ENCODE data around the gene SAYSD1.
"Not testable (repeated sequence)": the region's sequence is repeated elsewhere in the genome, so short reads cannot be mapped to it uniquely, and the experiment has no call there.

SAYSD1 gene, protein sequence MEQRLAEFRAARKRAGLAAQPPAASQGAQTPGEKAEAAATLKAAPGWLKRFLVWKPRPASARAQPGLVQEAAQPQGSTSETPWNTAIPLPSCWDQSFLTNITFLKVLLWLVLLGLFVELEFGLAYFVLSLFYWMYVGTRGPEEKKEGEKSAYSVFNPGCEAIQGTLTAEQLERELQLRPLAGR

DNA sequence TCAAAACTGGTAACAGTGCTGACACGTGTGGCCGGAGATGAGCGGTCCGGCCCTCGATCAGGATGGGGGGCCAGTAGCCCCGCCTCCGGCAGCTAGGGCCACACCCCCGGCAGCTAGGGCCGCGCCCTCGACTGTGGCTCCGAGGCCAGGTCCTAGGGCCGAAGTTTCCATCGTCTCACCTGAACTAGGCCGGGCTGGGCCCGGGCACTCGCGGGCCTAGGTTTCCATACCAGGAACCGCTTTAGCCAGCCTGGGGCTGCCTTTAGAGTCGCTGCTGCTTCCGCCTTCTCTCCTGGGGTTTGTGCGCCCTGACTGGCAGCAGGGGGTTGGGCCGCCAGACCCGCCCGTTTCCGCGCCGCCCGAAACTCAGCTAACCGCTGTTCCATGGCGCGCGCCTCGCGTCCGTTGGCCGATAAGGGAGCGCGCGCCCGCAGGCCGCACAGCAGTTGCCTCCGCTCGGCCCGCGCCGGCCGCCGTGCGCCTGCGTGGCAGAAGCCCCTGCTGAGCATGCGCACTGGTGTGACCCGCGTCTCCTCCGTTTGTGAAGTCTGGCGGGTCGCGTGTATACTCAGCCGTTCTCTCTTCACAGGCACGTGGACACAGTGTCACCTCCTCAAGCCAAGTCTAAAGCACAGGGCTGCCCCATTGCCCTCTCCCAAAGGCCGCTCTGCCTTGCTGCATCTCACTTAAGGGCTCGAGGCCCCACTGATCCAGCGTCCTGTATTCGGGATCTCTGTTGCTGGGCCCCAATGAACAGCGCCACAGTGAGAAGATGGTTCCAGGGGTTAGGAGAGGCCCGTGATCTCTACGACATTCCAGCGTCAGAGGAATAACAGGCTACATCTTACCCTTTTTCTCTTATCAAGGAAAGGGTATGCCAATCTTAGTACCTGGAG is at the start of gene SAYSD1:
SAYSD1 (minus strand) TSS at position 483 of the 896 bp plus-strand sequence; CDS start at position 386, 97 bp downstream.
- peak; percentile 84 to 87 for DNase-seq (ENCODE audit: low read depth in 1 of 2, low spot score in 1 of 2)

DNA sequence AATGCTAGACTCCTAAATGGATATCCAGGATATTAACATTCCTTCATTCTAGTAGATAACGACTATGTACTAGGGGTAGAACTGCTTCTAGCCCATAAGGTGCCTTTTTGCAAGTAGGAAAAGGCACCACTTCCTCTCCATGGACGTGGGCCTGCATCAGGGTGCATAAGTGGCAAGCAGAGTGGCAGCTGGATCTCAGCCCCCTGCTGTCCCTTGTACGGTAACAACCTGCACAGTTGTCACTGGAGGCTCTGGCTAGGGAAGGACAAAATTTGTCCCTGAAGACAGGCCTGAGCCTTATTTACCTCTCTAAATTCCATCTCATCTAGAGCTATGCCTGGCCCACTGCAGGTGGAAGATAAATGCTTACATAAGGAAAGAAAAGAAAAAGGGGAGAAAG is 42.5 kb upstream of the SAYSD1 start:
- no peak for DNase-seq (ENCODE audit: low read depth in 1 of 2, low spot score in 1 of 2)

DNA sequence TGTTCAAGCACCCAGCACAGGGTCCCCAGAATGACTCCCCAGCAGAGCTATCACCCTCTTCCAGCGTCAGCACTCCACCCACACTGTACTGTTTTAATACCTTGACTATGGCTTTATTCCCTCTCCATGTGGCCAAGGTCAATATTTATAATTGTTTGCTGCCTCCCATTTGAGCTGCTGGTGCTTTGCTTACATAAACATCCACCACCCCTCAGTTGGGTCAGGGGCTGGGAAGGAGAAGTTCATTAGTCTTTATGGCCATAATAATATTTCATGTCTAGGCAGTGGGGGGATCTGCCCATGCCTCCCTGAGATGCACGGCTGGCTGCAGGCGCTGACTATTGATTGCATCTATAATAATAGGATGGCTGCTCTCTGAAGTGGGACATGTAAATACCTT is 41.8 kb upstream of the SAYSD1 start:
- no peak for DNase-seq (ENCODE audit: low read depth in 1 of 2, low spot score in 1 of 2)

DNA sequence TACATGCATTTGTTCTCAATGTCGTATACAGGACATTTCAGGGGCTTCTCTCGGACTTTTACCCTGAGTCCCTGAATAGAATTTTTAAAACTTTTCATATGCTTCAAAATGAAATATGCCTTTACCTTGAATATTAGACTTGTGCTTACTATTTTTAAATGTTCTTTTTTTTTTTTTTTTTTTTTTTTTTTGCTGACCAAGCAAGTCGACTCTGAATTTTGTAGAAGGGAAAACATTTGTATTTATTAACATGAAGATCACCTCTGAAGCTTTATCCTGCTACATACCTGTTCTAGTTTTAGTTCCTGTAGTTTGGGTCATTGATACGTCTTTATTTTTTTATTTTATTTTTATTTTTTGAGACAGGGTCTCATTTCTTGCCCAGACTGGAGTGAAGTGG is 39.7 kb upstream of the SAYSD1 start:
- DNase-seq (ENCODE audit: low read depth in 1 of 2, low spot score in 1 of 2), result no peak

DNA sequence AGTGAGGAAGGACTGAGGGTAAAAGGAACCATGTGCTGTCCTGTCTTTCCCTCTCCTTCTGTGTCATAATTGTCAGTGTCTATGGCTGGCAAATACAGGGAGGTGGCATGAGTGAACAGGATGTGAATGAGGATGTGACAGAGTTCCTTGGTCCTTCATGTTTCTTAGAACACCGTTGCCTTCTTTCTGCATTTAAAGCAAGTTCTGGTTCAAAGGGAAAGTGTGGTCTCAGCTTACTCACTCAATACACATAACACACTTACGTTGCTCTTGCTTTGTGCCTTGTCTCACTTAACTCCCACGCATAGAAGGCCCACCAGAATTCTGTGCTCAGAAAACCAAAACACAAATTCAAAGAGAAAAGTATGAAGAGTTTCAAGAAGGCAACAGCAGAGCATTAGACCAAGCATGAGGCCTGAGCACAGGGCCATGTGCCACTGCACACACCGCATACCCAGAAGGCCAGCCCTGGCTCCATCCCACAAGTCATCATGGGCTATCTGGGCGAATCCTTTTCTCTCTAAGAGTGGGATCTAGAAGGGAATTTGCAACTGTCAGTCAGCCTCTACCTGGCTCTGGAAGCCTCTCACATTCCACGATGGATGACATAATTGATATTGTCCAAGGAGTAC is 38.9 kb upstream of the SAYSD1 start:
- DNase-seq (ENCODE audit: low read depth in 1 of 2, low spot score in 1 of 2), result no peak

DNA sequence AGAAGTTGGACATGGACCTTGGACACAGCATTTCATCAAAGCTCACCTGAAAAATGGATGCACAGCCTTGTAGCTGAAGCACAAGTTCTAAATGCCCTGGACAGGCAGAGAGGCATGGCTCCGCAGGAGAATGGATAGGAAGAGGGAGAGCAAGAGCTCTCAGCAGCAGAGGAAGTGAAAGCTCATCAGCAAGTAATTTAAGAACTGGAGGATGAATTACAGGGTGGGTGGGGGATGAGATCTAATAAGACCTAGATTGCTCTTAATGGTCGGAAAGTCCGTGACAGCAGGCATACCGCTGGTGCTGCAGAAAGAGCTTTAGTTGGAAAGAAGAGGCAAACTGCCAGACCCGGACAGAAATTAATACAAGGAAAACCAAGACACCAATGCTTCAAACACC is 37.3 kb upstream of the SAYSD1 start:
- DNase-seq (ENCODE audit: low read depth in 1 of 2, low spot score in 1 of 2), result no peak

DNA sequence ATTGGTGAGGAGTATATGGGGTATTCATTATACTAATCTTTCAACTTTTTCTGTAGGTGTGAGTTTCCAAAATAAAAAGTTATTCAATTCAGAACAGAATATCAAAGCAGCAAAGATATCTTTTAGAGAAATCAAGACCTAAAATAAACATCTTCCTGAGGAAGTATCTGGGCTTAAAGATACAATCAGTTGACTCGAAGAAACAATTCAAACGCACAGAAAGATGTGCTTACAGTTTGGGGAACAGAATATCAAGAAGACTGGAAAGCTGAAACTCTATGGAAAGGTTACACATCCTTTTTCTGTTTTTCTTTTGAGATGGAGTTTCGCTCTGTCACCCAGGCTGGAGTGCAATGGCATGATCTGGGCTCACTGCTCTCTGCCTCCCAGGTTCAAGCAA is 36.2 kb upstream of the SAYSD1 start:
- DNase-seq (ENCODE audit: low read depth in 1 of 2, low spot score in 1 of 2), result no peak

DNA sequence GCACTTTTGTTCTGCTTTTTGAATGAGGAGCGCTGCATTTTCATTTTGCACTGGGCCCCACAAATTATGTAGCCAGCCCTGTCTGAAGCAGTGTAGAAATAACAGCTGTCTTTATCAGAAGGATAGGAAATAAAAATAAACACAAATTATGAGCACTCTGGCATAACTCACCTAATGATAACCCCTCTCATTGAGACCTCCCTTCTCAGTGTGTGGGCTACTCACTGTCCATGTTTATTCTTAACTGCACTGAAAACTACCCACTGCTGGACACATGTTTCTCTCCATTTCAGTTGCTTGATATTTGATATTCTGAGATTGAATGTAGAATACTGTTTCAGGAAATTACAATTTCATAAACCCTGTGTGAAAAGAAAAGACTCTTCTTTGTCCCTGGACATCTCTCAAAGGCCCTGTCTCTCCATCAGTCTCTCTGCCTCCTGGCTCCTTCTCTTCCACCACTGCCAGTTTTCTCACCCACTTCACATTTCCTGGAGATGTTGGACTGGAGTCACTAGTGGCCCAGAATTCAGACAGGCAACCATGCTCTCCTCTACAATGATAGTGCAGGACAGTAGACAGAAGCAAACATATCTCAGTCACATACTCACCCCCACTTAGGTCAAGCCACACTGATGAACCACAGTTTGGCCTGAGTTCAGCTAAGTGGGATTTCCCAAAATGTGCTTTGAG is 29.6 kb upstream of the SAYSD1 start:
- DNase-seq (ENCODE audit: low read depth in 1 of 2, low spot score in 1 of 2), result no peak

DNA sequence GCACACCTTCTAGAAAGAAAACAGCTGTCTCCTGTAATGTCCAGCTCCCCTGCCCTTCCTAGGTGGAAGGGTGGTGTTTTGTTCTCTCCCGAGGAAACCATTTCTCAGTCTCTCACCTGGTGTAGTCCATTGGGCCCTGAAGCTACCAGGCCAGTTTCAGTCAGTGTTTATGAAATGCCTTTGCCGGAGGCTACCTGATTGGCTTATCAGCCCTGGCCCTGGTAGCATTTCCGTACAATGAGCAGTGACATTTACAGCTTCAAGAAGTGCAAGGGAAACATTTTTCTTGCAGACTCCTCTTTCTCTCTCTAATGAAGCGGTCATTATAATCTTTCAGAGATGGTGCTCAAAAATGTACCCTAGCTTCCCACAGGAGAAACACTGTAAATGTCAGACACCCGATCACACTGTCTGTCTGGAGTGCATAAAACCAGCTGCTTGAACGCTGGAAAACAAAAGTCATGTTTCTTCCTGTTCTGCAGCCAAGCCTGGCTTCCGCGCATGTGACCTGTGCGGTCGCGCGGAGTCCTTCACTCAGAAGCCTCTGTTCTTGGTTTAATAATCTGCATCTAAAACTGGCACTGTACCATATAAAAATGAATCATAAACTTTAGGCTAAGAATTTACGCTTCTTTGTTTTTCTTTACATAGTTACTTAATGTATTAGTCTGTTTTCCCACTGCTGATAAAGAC is 28.4 kb upstream of the SAYSD1 start:
- DNase-seq (ENCODE audit: low read depth in 1 of 2, low spot score in 1 of 2), result peak in 1 of 2 donors; percentile 8

DNA sequence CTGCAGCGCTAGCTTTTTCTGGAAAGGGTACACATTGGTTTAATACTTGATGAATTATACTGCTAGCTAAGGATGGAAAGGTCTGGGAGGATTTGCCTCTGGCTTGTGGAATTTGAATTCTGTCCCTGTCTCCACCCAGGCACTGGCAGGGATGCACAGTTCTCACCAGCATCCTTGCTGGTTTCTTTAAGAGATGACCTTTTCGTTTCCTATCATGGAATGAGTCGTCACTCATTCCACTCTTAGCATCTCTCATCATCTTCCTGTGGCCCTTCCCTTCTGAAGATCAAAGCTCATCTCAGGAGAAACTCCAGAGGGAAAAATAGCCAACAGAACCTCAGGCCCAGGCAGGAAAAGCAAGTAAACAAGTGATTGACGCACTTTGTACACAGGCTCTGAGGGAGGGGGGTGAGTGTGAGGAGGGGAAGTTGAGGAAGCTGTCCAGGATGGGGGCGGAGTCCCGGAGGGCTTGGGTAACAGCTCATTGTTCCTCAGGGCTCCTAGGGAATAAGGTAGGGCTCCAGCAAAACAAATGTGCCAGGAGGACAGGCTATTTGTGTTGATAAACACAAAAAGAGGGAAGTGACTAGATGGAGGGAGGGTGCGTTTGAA is 25.7 kb upstream of the SAYSD1 start:
- no peak for DNase-seq (ENCODE audit: low read depth in 1 of 2, low spot score in 1 of 2)

DNA sequence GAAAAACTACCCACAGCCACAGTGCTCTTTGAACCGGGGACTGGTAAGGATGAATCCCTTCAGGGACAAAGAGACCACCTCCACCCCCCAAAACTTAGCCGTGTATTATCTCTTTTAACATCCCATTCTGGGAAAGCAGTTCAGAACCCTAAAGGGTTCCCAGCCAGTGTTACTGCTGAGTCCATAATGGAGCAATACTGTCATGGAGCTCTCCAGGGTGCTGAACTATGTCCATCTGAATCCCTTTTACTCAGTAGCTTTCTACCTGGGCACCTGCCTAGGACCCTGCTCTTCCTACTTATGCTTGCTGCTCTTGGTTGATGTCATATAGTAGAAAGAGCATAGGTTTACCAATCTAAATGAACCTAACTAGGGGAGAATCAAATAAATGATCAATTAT is 22.3 kb upstream of the SAYSD1 start:
- DNase-seq (ENCODE audit: low read depth in 1 of 2, low spot score in 1 of 2), result no peak

DNA sequence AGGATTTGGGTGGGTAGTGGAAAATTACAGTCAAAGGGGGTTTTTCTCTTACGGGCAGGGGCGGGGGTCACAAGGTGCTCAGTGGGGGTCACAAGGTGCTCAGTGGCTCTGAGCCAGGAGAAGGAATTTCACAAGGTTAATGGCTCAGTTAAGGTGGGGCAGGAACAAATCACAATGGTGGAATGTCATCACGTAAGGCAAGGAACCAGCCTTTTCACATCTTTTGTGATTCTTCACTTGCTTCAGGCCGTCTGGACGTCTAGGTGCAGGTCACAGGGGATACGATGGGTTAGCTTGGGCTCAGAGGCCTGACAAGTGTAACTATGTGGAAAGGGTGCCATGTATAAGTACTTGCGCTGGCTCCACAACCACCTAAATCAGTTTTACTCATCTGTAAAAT is 21.2 kb upstream of the SAYSD1 start:
- DNase-seq (ENCODE audit: low read depth in 1 of 2, low spot score in 1 of 2), result not testable (repeated sequence)

DNA sequence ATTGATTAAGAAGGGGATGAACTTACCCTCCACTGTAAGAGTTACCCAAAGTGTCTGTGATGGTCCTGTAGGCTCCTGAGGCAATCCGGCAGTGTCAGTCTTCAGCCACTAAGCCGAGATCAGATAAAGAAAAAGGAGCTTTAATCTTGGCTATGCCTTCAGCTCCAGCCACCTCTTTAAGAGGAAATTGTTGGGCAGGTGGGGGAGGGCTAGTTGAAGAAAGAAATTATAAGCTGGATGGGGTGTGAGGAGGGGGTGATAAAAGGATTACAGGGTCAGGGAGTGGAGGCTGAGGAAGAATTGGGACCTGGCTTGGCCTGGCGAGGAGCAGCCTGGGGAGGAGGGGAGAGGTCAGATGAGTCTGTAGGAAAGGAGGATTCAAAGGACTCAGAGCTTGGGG is 19.8 kb upstream of the SAYSD1 start:
- DNase-seq (ENCODE audit: low read depth in 1 of 2, low spot score in 1 of 2), result not testable (repeated sequence)

DNA sequence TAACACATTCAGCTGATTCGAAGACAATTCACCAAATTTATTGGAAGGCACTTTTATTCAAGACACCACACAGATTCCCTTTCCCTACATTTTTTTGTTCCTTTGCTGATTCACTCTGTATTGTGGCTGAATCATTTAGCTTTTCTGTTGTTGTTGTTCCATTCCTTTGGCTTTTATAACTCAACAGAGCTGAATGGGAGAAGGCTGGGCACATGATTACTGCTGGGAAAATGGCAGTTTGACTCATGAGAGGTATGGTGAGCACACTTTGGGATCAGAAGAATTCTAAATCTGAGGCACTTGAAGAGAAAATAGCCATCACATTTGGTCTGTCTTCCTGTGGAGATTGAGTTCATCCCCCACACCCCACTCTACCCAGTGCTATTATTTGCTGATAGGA is 15.7 kb upstream of the SAYSD1 start:
- no peak for DNase-seq (ENCODE audit: low read depth in 1 of 2, low spot score in 1 of 2)

DNA sequence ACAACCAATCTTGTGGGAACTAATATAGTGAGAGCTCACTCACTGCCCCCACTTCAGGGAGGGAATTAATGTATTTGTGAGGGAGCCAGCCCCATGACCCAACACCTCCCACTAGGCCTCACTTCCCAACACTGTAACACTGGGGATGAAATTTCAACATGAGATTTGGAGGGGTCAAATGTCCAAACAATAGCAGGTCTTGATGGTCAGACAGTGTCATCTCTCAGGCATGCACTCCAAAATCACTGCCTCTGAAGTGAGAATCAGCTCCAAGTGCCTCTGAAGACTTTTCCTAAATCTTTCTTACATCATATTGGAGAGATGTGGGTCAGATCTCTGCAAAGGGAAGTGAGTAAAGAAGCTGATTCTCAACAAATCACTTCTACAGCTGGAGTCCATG is 13.8 kb upstream of the SAYSD1 start:
- no peak for DNase-seq (ENCODE audit: low read depth in 1 of 2, low spot score in 1 of 2)

DNA sequence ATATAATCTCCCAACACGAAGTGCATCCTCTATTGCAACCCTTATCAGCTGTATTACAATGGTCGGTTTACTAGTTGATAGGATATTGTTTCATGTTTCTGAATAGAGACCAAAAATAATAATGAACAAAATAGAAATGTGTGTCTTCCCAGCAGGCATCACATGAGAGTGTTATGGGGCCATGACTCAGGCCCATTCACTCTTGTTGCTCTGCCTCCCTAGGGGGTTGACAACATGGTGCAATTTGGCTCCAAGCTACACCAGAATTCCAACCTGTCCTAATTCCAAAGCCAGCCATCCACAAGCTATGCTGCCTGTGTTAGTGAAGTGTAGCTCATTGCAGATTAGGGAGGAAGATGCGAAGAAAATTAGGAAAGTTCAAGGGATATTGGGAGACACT is 13.1 kb upstream of the SAYSD1 start:
- DNase-seq (ENCODE audit: low read depth in 1 of 2, low spot score in 1 of 2), result no peak

DNA sequence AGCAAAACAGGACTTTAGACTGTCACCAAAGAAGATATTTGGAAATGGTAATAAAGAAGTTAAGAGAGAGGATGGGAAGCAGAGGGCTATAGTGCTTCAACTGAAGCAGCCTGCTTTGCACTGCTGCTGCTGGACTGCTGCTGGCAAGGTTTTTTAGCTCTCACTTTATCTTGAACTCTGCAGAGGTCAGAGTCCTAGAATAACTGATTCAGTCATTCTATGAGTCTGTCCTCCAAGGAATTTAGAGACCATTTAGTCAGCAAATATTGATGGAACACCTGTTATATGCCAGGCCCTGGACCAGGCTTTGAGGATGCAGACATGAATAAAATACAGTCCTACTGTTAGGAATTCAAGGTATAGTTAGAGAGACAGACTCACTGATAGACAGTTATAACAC is 9.1 kb upstream of the SAYSD1 start:
- no peak for DNase-seq (ENCODE audit: low read depth in 1 of 2, low spot score in 1 of 2)

DNA sequence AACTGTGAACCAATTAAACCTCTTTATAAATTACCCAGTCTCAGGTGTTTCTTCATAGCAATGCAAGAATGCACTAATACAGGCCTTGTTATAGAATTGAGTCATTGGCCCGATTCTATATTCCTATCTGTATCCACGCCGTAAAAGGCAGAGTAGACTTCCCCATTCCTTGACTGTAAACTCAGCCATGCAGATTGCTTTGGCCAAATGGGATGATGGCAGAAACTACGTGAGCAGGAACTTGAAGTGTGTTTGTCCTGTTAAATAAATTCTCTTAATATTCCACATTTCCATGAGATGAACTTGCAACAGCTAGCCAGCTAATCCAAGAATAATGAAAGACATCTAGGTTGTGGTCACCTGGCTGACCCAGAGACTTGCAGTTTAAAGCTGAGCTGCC is 3.9 kb upstream of the SAYSD1 start:
- DNase-seq (ENCODE audit: low read depth in 1 of 2, low spot score in 1 of 2), result no peak

DNA sequence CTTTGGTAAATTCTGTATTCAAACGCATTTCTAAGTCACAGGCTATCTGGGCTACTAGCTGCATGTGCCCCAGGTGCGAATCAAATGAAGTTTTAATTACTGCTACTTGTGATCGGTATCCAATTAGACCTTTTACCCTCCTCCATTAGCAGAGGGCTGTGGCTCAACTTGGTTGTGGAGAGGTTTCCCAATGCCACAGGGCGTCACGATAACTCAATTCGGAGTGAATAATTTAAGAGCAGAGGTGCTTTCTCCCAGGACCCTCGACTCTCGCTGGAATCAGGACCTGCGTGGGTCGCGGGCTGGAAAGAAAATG is 640 bp downstream of the SAYSD1 start:
- no peak for DNase-seq (ENCODE audit: low read depth in 1 of 2, low spot score in 1 of 2)

DNA sequence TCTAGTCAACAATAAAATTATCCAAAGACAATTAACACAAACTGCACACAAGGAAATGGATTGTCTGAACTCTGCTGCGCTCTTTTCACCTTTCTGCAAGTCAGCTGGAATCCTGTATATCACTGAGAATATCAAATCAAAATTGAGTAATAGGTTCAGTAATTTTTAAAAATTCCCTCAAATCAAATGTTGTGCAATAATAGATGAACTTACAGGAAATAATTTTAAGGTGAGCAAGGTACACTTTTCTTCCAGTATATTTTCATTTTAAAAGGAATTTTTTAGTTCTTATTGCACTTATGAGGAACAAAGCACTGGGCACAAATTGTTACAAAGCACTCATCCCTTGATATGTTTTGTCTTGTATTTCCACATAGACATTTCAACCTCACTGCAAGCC is 1.2 kb downstream of the SAYSD1 start:
- no peak for DNase-seq (ENCODE audit: low read depth in 1 of 2, low spot score in 1 of 2)

DNA sequence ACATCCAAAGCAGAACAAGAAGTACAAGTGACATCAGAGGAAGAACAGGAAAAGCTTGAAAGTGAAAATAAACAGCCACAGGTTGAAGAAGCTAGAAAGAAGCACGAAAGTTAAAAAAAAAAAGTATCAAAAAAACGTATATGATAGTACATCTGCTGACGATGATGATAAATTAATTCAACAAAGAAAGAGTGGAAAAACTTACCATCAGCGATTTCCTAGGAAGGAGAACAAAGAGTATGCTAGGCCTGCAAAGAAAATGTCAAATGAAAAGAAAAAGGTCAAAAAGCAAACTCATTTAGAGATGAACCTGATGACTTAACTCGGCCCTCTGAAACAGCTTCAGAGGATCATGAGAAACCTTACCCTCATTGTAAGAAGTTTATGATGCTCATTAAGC is 3.7 kb downstream of the SAYSD1 start:
- no peak for DNase-seq (ENCODE audit: low read depth in 1 of 2, low spot score in 1 of 2)

Data from stimulated activated CD4-positive, alpha-beta T cell treated with anti-CD3 and anti-CD28 coated beads, Interleukin-15, amount 100 ng/mL, for 1 hour (primary cell).